ENCODE results near the gene FBL. TPM values are rescaled to one million over a fixed set of nuclear protein-coding genes. Genes with fewer than 3 reads are reported as not detected.
A peak's percentile ranks its signal among the peaks of the same experiment; 100 is the strongest.

The FBL gene
- total and polyA plus RNA-seq, 4 donors, result 23.3 to 96.2 (median 57.7) TPM

DNA sequence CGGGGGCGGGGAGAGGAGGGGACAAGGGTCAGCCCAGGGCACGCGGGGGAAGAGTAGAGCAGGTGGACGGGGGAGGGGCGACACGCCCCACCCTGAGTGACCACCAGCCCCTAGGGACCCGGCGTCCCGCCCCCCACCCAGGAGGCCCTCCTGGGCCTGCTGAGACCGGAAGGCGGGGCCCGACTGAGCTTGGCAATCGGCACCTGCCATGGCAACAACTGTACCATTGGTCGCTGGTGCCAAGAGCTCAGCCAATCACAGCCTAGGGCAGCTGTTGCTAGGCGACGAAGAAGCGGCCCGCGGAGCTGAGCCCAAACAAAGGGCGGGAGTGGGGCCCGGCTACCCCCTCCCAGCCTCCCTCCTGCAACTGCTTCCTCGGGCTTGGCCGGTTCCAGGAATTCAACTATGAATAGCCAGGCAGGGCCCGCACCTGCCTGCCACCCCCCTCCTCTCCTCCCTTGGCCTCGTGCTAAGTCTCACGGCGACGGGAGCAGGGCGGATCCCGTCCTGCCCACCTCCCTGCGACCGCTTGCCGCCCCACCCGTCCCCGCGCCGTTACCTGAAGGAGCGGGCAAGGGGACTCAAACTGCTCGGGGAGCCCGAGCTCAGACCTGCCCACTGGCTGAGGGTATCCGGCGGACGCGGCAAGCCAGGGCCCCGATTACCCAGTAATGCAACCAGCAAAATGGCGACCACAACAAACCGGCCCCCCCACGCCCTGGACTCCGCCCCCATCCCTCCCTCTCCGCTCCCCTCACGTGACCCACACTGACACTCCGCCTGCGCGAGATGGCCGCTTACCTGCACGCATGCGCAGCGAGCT lies 12.5 kb downstream of the FBL start, which contains the start of gene DYRK1B:
Gene DYRK1B (minus strand): TSS at position 699 of the 823 bp plus-strand sequence. CDS start 2,295 bp downstream, outside the sequence.
- Histone ChIP-seq H3K4me3 (ENCODE audit: low read depth in 1 of 3, low read length in 3 of 3) (peak within 1 kb of the TSS; percentile 77 to 89 (median 81)), H3K4me1 (ENCODE audit: control insufficient read depth in 4 of 4, insufficient read depth in 4 of 4, low read length in 3 of 4) (peaks cover 4 to 19% (median 17%) of the 10 kb centered on the region in 4 donors), H3K9me3 (ENCODE audit: control insufficient read depth in 4 of 4, low read length in 3 of 4) (no peaks in the 10 kb centered on the region), H3K27me3 (ENCODE audit: control insufficient read depth in 4 of 4, insufficient read depth in 4 of 4, low read length in 3 of 4) (no peaks in the 10 kb centered on the region), H3K36me3 (ENCODE audit: control insufficient read depth in 4 of 4, insufficient read depth in 3 of 4, low read depth in 1 of 4, low read length in 3 of 4) (peaks cover 10 to 48% (median 17%) of the 10 kb centered on the region in 4 donors), H3K9ac (ENCODE audit: low read depth in 1 of 2, low read length in 2 of 2) (peak within 1 kb of the TSS; percentile 30 to 58), H3K27ac (ENCODE audit: low read depth in 1 of 2, low read length in 2 of 2) (peak within 1 kb of the TSS; percentile 72 to 89)
- TF ChIP-seq YY1 (IDR thresholded peaks at IDR 0.05) (peak; percentile 99), NR2F2 (IDR thresholded peaks at IDR 0.05) (no peak), GABPA (IDR thresholded peaks at IDR 0.05 in 1 of 2, conservative IDR thresholded peaks at IDR 0.05 in 1 of 2) (no peak), HNF4A (conservative IDR thresholded peaks at IDR 0.05) (peak in 1 of 2 donors; percentile 38), HNF4G (IDR thresholded peaks at IDR 0.05) (no peak), FOXA2 (IDR thresholded peaks at IDR 0.05) (no peak), SP1 (IDR thresholded peaks at IDR 0.05) (peak; percentile 77)
- TF ChIP-seq, protein P1, sequence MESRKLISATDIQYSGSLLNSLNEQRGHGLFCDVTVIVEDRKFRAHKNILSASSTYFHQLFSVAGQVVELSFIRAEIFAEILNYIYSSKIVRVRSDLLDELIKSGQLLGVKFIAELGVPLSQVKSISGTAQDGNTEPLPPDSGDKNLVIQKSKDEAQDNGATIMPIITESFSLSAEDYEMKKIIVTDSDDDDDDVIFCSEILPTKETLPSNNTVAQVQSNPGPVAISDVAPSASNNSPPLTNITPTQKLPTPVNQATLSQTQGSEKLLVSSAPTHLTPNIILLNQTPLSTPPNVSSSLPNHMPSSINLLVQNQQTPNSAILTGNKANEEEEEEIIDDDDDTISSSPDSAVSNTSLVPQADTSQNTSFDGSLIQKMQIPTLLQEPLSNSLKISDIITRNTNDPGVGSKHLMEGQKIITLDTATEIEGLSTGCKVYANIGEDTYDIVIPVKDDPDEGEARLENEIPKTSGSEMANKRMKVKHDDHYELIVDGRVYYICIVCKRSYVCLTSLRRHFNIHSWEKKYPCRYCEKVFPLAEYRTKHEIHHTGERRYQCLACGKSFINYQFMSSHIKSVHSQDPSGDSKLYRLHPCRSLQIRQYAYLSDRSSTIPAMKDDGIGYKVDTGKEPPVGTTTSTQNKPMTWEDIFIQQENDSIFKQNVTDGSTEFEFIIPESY (IDR thresholded peaks at IDR 0.05), result peak; percentile 61
- TF ChIP-seq, protein P2, sequence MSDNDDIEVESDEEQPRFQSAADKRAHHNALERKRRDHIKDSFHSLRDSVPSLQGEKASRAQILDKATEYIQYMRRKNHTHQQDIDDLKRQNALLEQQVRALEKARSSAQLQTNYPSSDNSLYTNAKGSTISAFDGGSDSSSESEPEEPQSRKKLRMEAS (IDR thresholded peaks at IDR 0.05), result peak; percentile 75
- DNase-seq (ENCODE audit: low spot score), result peak; percentile 94
- WGBS, result under 1% methylated on average over 59 of the region's 59 CpGs

DNA sequence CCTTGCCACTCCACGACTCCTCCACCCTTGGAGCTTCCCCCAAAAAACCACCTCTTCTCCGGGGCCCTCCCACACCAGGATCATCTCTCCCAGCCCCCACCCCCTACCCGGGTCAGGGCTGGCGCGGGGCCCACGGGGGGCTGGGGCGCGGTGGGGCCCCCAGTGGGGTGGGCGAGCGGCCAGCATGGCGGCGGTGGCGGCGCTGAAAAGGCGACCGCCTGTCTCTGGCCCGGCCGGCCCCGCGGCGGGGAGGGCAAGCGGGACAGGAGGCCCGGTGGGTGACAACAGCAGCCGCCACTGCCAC lies 13.1 kb downstream of the FBL start:
- H3K27ac ChIP-seq (ENCODE audit: low read depth in 1 of 2, low read length in 2 of 2), result peak overlapping the region; percentile 72 to 89
- H3K4me1 ChIP-seq (ENCODE audit: control insufficient read depth in 4 of 4, insufficient read depth in 4 of 4, low read length in 3 of 4), result peaks cover 4 to 19% (median 17%) of the 10 kb centered on the region in 4 donors
- DNase-seq (ENCODE audit: low spot score), result no peak
- TF ChIP-seq RXRA (IDR thresholded peaks at IDR 0.05), result no peak
- TF ChIP-seq, protein P3, sequence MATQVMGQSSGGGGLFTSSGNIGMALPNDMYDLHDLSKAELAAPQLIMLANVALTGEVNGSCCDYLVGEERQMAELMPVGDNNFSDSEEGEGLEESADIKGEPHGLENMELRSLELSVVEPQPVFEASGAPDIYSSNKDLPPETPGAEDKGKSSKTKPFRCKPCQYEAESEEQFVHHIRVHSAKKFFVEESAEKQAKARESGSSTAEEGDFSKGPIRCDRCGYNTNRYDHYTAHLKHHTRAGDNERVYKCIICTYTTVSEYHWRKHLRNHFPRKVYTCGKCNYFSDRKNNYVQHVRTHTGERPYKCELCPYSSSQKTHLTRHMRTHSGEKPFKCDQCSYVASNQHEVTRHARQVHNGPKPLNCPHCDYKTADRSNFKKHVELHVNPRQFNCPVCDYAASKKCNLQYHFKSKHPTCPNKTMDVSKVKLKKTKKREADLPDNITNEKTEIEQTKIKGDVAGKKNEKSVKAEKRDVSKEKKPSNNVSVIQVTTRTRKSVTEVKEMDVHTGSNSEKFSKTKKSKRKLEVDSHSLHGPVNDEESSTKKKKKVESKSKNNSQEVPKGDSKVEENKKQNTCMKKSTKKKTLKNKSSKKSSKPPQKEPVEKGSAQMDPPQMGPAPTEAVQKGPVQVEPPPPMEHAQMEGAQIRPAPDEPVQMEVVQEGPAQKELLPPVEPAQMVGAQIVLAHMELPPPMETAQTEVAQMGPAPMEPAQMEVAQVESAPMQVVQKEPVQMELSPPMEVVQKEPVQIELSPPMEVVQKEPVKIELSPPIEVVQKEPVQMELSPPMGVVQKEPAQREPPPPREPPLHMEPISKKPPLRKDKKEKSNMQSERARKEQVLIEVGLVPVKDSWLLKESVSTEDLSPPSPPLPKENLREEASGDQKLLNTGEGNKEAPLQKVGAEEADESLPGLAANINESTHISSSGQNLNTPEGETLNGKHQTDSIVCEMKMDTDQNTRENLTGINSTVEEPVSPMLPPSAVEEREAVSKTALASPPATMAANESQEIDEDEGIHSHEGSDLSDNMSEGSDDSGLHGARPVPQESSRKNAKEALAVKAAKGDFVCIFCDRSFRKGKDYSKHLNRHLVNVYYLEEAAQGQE (IDR thresholded peaks at IDR 0.05), result no peak
- no peak for TF ChIP-seq TAF1 (conservative IDR thresholded peaks at IDR 0.05)
- TF ChIP-seq EGR1 (IDR thresholded peaks at IDR 0.05; ENCODE audit: low read depth in 2 of 2), result no peak
- no peak for TF ChIP-seq SP1 (IDR thresholded peaks at IDR 0.05)
- TF ChIP-seq, protein P4, sequence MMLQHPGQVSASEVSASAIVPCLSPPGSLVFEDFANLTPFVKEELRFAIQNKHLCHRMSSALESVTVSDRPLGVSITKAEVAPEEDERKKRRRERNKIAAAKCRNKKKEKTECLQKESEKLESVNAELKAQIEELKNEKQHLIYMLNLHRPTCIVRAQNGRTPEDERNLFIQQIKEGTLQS (IDR thresholded peaks at IDR 0.05), result no peak
- TF ChIP-seq HNF4A (conservative IDR thresholded peaks at IDR 0.05), result no peak
- TF ChIP-seq, protein P2 (IDR thresholded peaks at IDR 0.05), result no peak
- no peak for TF ChIP-seq GABPA (IDR thresholded peaks at IDR 0.05 in 1 of 2, conservative IDR thresholded peaks at IDR 0.05 in 1 of 2)
- TF ChIP-seq FOXA1 (IDR thresholded peaks at IDR 0.05), result no peak
- TF ChIP-seq HNF4G (IDR thresholded peaks at IDR 0.05), result no peak
- peak overlapping the region in 1 of 2 donors; percentile 52 for H3K9ac ChIP-seq (ENCODE audit: low read depth in 1 of 2, low read length in 2 of 2)
- H3K9me3 ChIP-seq (ENCODE audit: control insufficient read depth in 4 of 4, low read length in 3 of 4), result no peaks in the 10 kb centered on the region
- H3K4me3 ChIP-seq (ENCODE audit: low read depth in 1 of 3, low read length in 3 of 3), result peak overlapping the region; percentile 77 to 89 (median 81)
- H3K36me3 ChIP-seq (ENCODE audit: control insufficient read depth in 4 of 4, insufficient read depth in 3 of 4, low read depth in 1 of 4, low read length in 3 of 4), result peaks cover 8 to 47% (median 15%) of the 10 kb centered on the region in 4 donors
- H3K27me3 ChIP-seq (ENCODE audit: control insufficient read depth in 4 of 4, insufficient read depth in 4 of 4, low read length in 3 of 4), result no peaks in the 10 kb centered on the region
- 2% methylated on average over 24 of the region's 24 CpGs for WGBS

Data from liver (tissue), 9 donors.